ENCODE data around the gene BBS7. TPM values are rescaled to one million over a fixed set of nuclear protein-coding genes. Genes with fewer than 3 reads are reported as not detected.

The BBS7 gene
- total and polyA plus RNA-seq, 9 of the 15 experiments (the other 6 are each of a cell fraction or from before 2014, with no cell fraction given) = 13.4 to 25.8 (median 16.4) TPM

GRCh38 chr4:121860121-121860520 lies 10.2 kb downstream of the BBS7 start:
- Histone ChIP-seq H3K9me3 (replicated peaks; ENCODE audit: control insufficient read depth, insufficient read depth, low read depth, low read length) (no peaks in the 10 kb centered on the region), H3K4me1 (replicated peaks in 1 of 2; ENCODE audit: control insufficient read depth in 2 of 2, insufficient read depth in 2 of 2, low read length in 2 of 2) (no peaks in the 10 kb centered on the region), H3K9ac (ENCODE audit: insufficient read depth in 1 of 2, low read depth in 2 of 2, low read length in 2 of 2) (no peak overlapping the region), H3K36me3 (ENCODE audit: control insufficient read depth, insufficient read depth, low read length) (peaks cover 29% of the 10 kb centered on the region; the same call in 1 of the 3 replicates), H3K79me2 (ENCODE audit: control insufficient read depth, insufficient read depth, low read length) (no peaks in the 10 kb centered on the region), H3K4me3 (no peak overlapping the region), H4K20me1 (replicated peaks; ENCODE audit: control insufficient read depth, insufficient read depth, low read length) (no peaks in the 10 kb centered on the region), H2AFZ (ENCODE audit: low read depth, low read length) (no peak overlapping the region), H3K27ac (ENCODE audit: extremely low read depth, low read depth, low read length) (no peak overlapping the region), H3K4me2 (ENCODE audit: insufficient read depth, low read length) (no peak overlapping the region), H3K9me1 (ENCODE audit: control insufficient read depth, insufficient read depth, low read length) (no peaks in the 10 kb centered on the region), H3K27me3 (ENCODE audit: control insufficient read depth in 2 of 2, insufficient read depth in 2 of 2, low read length in 2 of 2) (no peaks in the 10 kb centered on the region)
- DNase-seq (ENCODE audit: extremely low read depth in 1 of 4, low spot score in 3 of 4) = no peak
- TF ChIP-seq HNRNPLL (IDR thresholded peaks at IDR 0.05; ENCODE audit: low read depth, low read length, poor library complexity, severe bottlenecking) (no peak), PCBP2 (IDR thresholded peaks at IDR 0.05; ENCODE audit: low read depth, low read length, poor library complexity, severe bottlenecking) (no peak), ZBTB26 (CRISPR knock-in tag; IDR thresholded peaks at IDR 0.05) (no peak), NFIC (IDR thresholded peaks at IDR 0.05) (no peak), ZNF384 (IDR thresholded peaks at IDR 0.05; ENCODE audit: low read depth, low read length) (no peak), ATF7 (IDR thresholded peaks at IDR 0.05) (no peak), MTA2 (IDR thresholded peaks at IDR 0.05; ENCODE audit: low read depth) (no peak), ZNF699 (CRISPR knock-in tag; IDR thresholded peaks at IDR 0.05; ENCODE audit: insufficient replicate concordance) (no peak), E2F8 (IDR thresholded peaks at IDR 0.05; ENCODE audit: low read depth, partially characterized antibody) (no peak), WHSC1 (IDR thresholded peaks at IDR 0.05; ENCODE audit: low read length) (no peak), PTBP1 (IDR thresholded peaks at IDR 0.05; ENCODE audit: low read depth, low read length) (no peak)
- intact Hi-C loops (cut with micrococcal nuclease) (no loop called here), in situ Hi-C loops (cut with MboI) (loop anchor here (25.0 kb wide), 1 partner anchor 1052 kb away; the partner anchor contains the start of gene NUDT6)
- no TSS peak for BruUV-seq (replicated peaks)
- no peak for FAIRE-seq
- no peak for ATAC-seq
- POLR2A ChIA-PET = interaction anchor here (0.7 kb wide), 1 partner anchor 66 kb away, joined by 3 read pairs; no protein-coding TSS in a partner anchor
- CTCF ChIA-PET (ENCODE audit: low intra/inter-chr PET ratio) = no interaction called here
